HG03457 (cell line): ENCODE measurements around the gene JADE1.

Experiments
- ATAC-seq: cut with Tn5 transposase; IDR thresholded peaks from one replicate; pipeline ENCODE4 v1.9.1; 2021; ENCODE audit warnings: moderate number of reproducible peaks; ENCODE audit not compliant: unreplicated experiment

The JADE1 gene

GRCh38 chr4:128840711-128841318 lies 31.3 kb downstream of the JADE1 start:
- ATAC-seq: no peak

- ATAC-seq: no peak
Observed at GRCh38 chr4:128841402-128841801, 31.9 kb downstream of the JADE1 start.

- ATAC-seq: no peak
Observed at GRCh38 chr4:128844931-128845330, 35.4 kb downstream of the JADE1 start.

GRCh38 chr4:128846063-128846462 lies 36.6 kb downstream of the JADE1 start:
- ATAC-seq: no peak

GRCh38 chr4:128847082-128847724 lies 37.7 kb downstream of the JADE1 start:
- ATAC-seq: no peak

- ATAC-seq: no peak
Observed at GRCh38 chr4:128848461-128848860, 39.0 kb downstream of the JADE1 start.

GRCh38 chr4:128850252-128850651 lies 40.8 kb downstream of the JADE1 start:
- no peak for ATAC-seq

GRCh38 chr4:128853741-128854140 lies 44.2 kb downstream of the JADE1 start:
- no peak for ATAC-seq

GRCh38 chr4:128854433-128854832 lies 44.9 kb downstream of the JADE1 start:
- ATAC-seq: no peak

- ATAC-seq: no peak
Observed at GRCh38 chr4:128855621-128856020, 46.1 kb downstream of the JADE1 start.

- ATAC-seq: no peak
Observed at GRCh38 chr4:128856246-128856645, 46.7 kb downstream of the JADE1 start.

GRCh38 chr4:128858879-128859671 lies 49.6 kb downstream of the JADE1 start:
- no peak for ATAC-seq

GRCh38 chr4:128859887-128860677 lies 50.6 kb downstream of the JADE1 start:
- no peak for ATAC-seq

GRCh38 chr4:128861856-128862518 lies 52.5 kb downstream of the JADE1 start:
- peak; percentile 32 for ATAC-seq

- ATAC-seq: peak; percentile 64
Observed at GRCh38 chr4:128862608-128863311, 53.3 kb downstream of the JADE1 start.

- ATAC-seq: no peak
Observed at GRCh38 chr4:128863312-128864075, 54.0 kb downstream of the JADE1 start.

GRCh38 chr4:128865132-128865531 lies 55.6 kb downstream of the JADE1 start:
- ATAC-seq: no peak

- no peak for ATAC-seq
Observed at GRCh38 chr4:128866269-128866668, 56.8 kb downstream of the JADE1 start.

GRCh38 chr4:128866691-128867090 lies 57.2 kb downstream of the JADE1 start:
- ATAC-seq: no peak
